Endometrial microvascular endothelial cells (primary cell): Measurements from ENCODE around the gene GLP2R. TPM values are rescaled to one million over a fixed set of nuclear protein-coding genes. Genes with fewer than 3 reads are reported as not detected.
"Not testable (repeated sequence)": the region's sequence is repeated elsewhere in the genome, so short reads cannot be mapped to it uniquely, and the experiment has no call there.

Experiments
- in situ Hi-C: cut with HindIII; loops from 2 replicates; pipeline ENCODE4 v1.10.0; 2017; ENCODE audit warnings: low sequenced_read_pairs, low pct_unique_long_range_greater_than_20kb; ENCODE audit errors: inconsistent ontology term
- total RNA-seq: library from RNA; depleted of rRNA; stranded (reverse); fragments of >200 nt; gene quantifications from one replicate; pipeline ENCODE4 v1.2.3, GENCODE V29; 2015; ENCODE audit errors: inconsistent ontology term

Gene GLP2R, protein sequence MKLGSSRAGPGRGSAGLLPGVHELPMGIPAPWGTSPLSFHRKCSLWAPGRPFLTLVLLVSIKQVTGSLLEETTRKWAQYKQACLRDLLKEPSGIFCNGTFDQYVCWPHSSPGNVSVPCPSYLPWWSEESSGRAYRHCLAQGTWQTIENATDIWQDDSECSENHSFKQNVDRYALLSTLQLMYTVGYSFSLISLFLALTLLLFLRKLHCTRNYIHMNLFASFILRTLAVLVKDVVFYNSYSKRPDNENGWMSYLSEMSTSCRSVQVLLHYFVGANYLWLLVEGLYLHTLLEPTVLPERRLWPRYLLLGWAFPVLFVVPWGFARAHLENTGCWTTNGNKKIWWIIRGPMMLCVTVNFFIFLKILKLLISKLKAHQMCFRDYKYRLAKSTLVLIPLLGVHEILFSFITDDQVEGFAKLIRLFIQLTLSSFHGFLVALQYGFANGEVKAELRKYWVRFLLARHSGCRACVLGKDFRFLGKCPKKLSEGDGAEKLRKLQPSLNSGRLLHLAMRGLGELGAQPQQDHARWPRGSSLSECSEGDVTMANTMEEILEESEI
- not detected for total RNA-seq

DNA sequence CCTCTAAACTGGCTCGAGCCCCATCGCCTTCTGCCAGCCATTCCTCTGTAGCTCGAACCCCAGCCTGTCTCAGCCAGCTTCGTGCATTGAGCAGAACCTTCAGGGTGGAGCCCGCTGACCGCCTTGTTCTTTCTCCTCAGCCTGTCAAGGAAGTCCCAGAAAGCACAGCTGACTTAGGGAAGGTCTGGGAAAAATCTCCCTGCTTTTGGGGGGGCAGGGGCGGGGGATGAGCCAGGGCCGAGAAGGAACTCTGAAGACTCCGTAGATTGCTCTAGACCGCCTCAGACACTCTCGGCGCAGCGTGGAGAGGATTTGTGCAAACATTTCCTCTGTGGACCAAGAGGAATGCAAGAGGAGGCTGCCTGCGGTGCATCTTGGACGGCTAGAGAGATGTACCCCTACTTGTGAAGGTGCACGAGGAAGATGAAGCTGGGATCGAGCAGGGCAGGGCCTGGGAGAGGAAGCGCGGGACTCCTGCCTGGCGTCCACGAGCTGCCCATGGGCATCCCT lies at the start of gene GLP2R:
GLP2R (plus strand) TSS at position 284 of the 510 bp plus-strand sequence; CDS start at position 424, 140 bp downstream.
- in situ Hi-C loops, result no loop called here

GRCh38 chr17:9776911-9777310 lies 48.8 kb upstream of the GLP2R start:
- in situ Hi-C loops, result no loop called here

DNA sequence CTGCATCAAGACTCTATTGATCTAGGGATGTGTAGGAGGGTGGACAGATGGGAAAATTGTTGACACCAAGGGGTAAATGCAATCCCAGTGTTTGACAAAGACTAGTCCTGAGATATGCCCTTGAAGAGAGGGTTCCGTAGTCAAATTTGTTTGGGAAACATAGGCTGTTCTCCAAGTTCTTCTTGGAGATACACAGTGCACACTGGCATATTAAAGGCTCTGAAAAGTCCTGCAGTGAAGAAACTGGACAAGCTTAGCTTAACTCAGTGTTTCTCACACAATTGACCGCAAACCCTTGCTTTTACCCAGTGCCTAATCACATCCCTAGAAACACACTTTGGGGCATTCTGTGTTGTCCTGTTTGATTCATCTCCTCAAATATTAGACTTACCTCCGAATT lies 45.2 kb upstream of the GLP2R start:
- in situ Hi-C loops, result no loop called here

- in situ Hi-C loops, result no loop called here
Measured at GRCh38 chr17:9783050-9783449, 42.7 kb upstream of the GLP2R start.

GRCh38 chr17:9783465-9783864 lies 42.3 kb upstream of the GLP2R start:
- in situ Hi-C loops, result not testable (repeated sequence)

DNA sequence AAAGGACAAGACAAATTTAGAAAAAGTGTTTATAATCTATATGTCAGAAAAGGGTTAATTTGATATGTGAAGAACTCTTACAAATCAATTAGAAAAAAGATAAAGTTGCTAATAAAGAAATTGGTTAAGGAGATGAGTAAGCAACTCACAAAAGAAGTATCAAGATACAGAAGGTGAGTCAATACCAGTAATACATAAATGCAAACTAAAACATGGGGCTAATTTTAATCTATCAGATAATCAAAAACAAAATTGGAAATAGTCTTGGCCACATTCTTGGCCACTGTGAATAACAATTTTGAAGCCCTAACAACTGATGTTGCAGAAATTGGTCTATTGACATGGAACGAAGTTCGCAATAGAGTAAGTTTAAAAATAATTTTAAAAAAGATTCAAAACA lies 41.2 kb upstream of the GLP2R start:
- in situ Hi-C loops, result no loop called here

DNA sequence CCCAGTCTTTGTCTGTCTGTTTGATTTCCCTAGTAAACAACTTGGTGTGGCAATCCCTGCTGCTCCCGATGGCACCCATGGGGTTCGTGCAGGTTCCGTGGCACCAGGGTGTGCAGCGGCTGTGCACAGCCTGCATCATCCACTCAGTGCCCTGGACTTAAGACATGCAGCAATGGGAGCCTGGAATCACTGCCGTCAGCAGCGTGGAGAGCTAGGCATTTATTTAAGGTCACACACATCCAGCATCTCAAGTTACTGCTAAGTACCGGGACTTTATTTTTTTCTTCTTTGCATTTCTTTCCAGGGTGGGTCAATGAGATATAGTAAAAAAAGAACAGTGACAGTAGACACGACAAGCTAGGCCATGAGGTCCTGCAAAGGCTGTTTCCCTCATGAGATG lies 37.1 kb upstream of the GLP2R start:
- in situ Hi-C loops, result no loop called here

GRCh38 chr17:9790316-9790715 lies 35.4 kb upstream of the GLP2R start:
- in situ Hi-C loops, result no loop called here

DNA sequence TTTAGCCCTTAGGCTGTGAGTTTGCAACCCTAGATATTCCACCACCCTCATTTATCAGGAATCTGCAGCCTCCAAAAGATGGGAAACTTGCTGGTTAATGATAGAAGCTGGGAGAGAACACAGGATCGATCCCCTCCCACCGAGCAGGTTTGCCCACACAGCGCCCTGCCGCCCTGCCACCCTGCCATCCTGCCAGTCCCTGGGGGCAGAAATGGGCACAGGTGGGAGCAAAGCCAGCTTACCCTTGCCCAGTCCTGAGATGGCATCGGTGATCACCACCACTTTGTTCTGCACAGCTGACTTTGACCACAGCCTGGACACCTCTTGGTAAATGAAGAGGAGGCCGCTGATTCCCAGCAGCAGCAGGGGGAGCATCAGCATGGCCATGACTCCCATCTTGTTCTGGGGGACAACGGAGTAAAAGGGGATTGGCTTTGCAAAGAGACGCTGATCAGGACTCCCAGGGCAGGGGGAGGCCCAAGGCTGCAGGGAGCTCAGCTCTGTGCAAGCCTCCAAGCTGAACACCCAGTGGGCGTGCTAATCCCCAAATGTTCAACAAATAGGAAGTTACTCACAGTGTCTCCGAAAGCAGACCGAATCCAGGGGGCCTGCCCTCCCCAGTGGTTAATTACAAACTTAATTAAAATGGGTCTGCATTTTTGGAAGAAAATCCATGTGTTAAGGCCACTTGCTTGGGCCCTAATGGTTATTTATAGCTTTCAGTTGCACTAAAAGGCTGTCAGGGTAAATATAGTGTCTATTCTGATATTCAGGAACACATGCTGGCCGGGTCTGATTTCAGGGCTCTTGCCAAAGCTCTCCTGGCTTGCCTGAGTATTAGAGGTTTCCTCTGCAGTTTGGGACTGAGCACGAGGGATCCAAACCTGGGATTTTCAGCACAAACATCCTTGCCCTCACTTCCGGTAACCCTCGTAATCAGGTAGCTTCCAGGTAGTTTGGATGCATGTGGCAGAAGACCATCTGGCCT lies 34.5 kb upstream of the GLP2R start, which contains the start of gene DHRS7C:
DHRS7C (minus strand) TSS at position 704 of the 988 bp plus-strand sequence; CDS start at position 396, 308 bp downstream.
- in situ Hi-C loops, result no loop called here

DNA sequence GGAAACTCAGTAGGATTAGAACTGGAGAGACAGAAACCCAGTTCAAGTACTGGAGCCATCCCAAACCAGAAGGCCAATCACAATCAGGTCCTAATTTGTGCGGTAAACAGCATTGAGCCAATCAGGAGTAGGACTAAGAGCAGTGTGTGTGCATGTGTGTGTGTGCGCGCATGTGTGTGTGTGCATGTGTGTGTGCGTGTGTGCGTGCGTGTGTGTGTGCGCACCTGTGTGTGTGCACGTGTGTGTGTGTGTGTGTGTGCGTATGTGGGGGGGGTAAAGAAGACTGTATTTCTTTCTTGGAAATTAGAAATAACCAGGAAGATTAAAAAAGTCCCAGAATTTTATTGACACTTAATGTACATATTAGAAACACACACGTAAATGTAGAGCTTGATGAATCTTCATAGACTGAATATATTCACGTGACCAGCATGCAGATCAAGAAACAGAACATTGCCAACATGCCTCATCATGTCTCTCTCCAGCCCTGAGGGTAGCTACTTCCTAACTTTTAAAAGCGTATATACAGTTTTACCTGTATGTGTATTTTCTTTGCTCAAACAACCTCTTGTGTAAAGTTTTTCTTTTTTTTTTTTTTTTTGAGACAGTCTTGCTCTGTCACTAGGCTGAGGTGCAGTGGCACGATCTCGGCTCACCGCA lies 33.4 kb upstream of the GLP2R start:
- in situ Hi-C loops, result no loop called here

- in situ Hi-C loops, result no loop called here
Measured at GRCh38 chr17:9798008-9798407, 27.7 kb upstream of the GLP2R start.

DNA sequence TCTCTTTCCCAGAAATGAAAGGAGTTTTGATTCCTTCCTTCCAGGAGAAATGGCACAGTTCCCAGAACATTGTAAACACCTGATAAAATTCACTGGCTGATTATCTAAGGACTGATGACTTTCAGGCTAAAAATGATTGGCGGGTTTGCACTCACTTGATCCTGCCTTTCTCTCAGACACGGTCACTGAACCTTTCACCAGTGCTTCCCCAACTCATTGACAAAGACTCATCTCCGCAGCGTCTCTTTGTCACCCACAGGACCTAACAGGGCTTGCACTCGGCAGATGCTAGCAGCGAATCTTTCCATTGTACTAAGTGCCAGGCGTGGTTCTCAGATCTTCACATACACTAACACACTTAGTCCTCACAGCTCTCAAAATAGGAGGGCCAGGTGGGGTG lies 27.0 kb upstream of the GLP2R start:
- in situ Hi-C loops, result no loop called here

DNA sequence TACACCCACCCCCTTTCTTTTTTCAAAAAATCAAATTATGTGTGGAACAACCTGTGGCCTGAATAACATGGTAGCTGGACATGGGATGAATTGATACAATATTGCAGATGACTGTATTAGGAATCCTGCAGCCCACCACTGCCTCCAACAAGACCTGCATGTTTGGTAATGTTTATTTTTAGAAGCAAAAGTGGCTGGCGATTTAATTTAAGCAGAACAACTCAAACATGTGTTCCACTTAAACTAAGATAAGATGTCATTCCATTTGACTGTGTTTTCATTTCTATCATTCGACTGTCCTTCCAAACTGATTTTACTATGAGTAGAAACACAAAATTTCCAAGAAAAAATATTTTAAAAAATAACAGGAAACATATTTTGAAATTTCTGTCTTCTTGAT lies 24.2 kb upstream of the GLP2R start:
- in situ Hi-C loops, result no loop called here

DNA sequence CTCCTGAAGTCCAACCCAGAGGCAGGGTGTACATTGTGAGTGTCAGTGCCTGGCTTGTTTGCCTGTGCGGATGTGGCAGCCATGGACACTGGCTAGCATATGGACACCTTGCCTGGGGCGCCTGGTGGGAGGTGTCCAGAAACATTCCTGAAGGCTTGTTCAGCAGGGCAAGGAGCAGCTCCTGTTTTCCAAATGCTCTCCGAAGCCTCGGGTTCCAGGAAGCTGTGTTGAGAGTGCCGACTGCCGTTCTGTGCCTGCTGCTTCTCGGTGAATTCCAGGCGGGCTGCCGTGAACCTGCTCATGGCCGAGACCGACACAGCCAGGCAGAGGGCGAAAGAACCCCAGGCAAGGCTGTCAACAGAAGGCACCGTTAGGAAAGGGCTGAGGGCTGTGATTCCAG lies 23.4 kb upstream of the GLP2R start:
- in situ Hi-C loops, result no loop called here

- in situ Hi-C loops, result no loop called here
Measured at GRCh38 chr17:9802697-9803096, 23.0 kb upstream of the GLP2R start.

GRCh38 chr17:9805769-9806168 lies 20.0 kb upstream of the GLP2R start:
- in situ Hi-C loops, result no loop called here

GRCh38 chr17:9806699-9807098 lies 19.0 kb upstream of the GLP2R start:
- in situ Hi-C loops, result no loop called here

DNA sequence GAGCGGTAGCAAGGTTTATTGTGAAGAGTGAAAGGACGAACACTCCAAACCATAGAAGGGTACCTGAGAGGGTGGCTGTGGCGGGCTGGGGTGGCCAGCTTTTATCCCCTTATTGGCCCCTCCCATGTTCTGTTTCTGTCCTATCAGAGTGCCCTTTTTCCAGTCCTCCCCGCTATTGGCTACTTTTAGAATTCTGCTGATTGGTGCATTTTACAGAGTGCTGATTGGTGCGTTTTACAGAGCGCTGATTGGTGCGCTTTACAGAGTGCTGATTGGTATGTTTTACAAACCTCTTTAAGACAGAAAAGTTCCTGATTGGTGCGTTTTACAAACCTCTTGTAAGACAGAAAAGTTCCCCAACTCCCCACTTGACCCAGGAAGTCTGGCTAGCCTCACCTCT lies 16.3 kb upstream of the GLP2R start:
- in situ Hi-C loops, result no loop called here
